HG02840 (cell line): ENCODE results near the gene ZC3HAV1.
A peak's percentile ranks its signal among the peaks of the same experiment; 100 is the strongest.
"Not testable (repeated sequence)": the region's sequence is repeated elsewhere in the genome, so short reads cannot be mapped to it uniquely, and the experiment has no call there.

ENCODE experiments used
- ATAC-seq: cut with Tn5 transposase; IDR thresholded peaks from one replicate; pipeline ENCODE4 v1.9.1; 2021; ENCODE audit warnings: mild to moderate bottlenecking, moderate library complexity, moderate number of reproducible peaks; ENCODE audit not compliant: unreplicated experiment, low FRiP score

ZC3HAV1 gene

DNA sequence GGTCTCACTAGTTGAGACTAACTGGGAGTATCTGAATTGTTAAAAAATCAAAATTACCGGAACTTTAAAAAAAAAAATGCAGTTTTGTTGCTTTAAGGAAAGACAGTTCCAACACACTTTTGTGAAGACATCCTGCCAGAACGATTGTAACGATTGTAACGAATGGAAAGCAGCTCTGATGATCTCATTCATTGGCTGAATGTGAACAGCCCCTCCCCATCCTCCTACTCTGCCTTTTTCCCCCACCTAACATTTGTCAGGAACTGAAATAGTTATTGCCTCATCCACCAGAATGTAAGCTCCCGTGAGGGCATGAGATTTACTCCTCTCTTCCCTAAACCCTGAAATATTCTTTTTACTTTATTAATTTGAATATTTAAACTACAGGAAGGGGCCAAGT lies 50.6 kb downstream of the ZC3HAV1 start:
- ATAC-seq: no peak

DNA sequence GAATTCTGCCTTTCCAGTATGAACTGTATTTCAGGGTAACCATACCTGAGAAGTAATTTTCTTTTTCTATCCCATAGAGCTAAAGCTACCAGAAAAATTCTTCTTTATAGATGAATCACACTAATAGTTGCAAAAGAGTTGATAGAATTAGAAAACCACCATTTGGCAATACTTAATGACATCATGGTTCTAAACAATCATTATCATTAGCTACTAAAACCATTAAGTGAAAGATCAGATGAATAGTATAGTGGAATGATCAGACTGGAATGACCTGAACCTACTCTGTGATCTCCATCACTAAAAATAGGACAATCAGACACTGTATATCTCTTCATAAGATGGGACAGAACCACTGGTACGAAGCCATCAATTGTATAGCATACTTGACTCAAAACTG lies 53.8 kb downstream of the ZC3HAV1 start:
- ATAC-seq: no peak

DNA sequence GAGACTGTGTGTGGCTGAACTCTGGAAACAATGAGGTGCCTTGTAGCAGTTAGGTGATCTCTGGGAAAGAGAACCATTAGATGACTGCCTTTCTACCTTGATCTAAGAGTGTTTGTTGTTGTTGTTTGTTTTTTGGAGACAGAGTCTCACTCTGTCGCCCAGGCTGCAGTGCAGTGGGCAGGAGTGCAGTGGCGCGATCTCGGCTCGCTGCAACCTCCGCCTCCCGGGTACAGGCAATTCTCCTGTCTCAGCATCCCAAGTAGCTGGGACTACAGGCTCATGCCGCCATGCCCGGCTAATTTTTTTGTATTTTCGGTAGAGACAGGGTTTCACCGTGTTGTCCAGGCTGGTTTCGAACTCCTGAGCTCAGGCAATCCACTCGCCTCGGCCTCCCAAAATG lies 54.9 kb downstream of the ZC3HAV1 start:
- ATAC-seq: not testable (repeated sequence)

GRCh38 chr7:139054101-139054500 lies 55.4 kb downstream of the ZC3HAV1 start:
- no peak for ATAC-seq

DNA sequence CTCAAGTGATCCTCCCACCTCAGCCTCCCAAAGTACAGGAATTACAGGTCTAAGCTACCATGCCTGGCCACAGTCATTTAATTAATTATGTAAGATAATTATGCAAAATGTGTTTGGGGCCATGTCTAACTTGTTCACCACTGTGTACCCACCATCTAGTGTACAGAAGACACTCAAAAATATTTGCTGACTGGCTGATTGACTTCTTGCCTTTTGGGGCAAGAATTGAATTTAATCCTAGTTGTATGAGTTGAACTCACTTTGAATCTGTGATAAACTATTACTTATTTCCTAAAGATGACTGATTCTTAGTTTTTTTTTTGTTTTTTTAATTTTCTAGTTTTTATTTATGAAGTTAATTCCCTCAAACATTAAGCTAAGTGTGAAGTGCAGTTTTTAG lies 57.9 kb downstream of the ZC3HAV1 start:
- no peak for ATAC-seq

GRCh38 chr7:139049936-139050335 lies 59.6 kb downstream of the ZC3HAV1 start:
- no peak for ATAC-seq

GRCh38 chr7:139049111-139049510 lies 60.4 kb downstream of the ZC3HAV1 start:
- no peak for ATAC-seq

GRCh38 chr7:139047970-139048369 lies 61.5 kb downstream of the ZC3HAV1 start:
- ATAC-seq: no peak

- ATAC-seq: no peak
Observed at GRCh38 chr7:139046143-139046542, 63.4 kb downstream of the ZC3HAV1 start.

DNA sequence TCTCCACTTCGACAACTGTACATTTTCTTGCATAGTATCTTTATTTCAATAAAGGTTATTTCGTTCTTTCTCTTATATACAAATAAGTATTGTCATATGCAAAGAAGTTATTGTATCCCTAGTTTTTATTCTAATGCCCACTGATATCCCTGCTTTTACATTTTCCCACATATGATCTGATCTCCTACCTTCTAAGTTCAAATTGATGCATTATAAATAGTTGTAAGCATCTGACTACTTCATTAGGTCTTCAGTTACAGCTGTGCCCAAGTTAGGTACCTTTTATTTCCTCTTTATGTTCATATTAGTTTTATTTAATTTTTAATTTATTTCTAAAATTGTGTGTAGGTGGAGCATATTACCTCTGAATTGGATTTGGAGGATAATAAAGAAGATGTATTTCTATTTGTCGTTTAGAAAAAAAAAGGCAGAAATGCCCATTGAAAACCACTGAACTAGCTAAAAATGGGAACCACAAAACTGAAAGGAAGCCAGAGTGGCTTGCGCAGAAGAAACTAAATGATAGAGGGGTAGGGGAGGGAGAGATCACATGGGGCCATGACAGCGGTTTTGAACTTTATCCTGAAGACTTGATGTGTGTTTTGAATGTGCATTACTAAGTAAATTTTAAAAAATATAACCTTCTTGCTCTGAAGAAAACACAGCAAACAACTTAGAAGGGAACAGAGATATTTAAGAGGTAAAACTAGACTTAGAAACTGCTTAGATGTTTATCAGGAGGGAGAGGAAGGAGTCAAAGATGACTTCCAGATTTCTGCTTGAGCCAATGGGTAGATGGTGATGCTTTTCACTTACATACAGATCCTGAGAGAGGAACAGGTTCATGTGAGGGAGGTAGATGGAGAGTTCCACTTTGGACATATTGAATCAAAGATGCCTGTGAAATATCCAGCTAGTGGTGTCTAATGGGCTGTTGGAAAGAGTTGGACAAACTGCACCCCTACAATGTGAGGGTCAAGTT lies 64.4 kb downstream of the ZC3HAV1 start:
- ATAC-seq: no peak

GRCh38 chr7:139043823-139044812 lies 65.4 kb downstream of the ZC3HAV1 start:
- no peak for ATAC-seq

- no peak for ATAC-seq
Observed at GRCh38 chr7:139041378-139042085, 68.0 kb downstream of the ZC3HAV1 start.

GRCh38 chr7:139038691-139039090 lies 70.8 kb downstream of the ZC3HAV1 start:
- ATAC-seq: no peak

DNA sequence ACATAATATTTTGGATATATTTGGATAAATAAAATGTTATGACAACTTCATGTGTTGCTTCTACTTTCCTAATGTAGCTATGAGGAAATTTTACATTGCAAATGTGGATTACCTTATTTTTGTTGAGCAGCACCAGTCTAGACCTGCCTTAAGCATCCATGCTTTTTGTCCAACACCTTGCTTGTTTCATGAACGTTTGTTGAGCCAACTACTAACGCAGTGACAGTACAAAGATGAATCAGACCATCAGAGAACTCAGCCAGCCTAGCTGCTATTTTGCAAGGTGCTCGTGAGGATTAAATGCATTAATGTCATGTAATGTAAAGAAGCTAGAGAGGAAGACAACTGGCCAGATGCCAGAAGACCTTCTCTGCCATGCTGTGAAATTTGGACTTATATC lies 72.6 kb downstream of the ZC3HAV1 start:
- no peak for ATAC-seq

- peak; percentile 72 for ATAC-seq
Observed at GRCh38 chr7:139035586-139036353, 73.8 kb downstream of the ZC3HAV1 start, which contains the start of gene ZC3HAV1L. Gene ZC3HAV1L, minus strand, starts transcription at chr7:139036042. Its CDS starts 25 bp downstream, at chr7:139036017.

- peak; percentile 42 for ATAC-seq
Observed at GRCh38 chr7:139034855-139035585, 74.5 kb downstream of the ZC3HAV1 start.

DNA sequence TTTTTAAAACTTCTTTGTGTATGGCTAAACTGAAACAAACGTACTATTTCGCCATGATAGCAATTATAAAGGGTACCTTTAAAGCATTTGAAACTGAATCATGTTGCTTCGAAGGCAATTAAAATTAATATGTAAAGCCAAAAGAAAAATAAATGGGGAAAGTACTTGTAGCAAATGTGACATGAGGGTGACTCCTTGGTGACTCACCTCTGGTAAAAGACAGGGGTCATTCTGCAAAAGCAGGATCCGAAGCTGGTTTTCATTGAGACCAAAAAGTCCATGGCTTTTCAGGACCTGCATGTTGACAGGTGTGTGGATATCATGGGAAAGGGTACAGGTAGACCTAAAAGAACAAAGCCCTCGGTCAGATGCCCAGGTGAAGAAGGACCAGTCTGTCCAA lies 75.2 kb downstream of the ZC3HAV1 start:
- no peak for ATAC-seq

- ATAC-seq: no peak
Observed at GRCh38 chr7:139033346-139034114, 76.0 kb downstream of the ZC3HAV1 start.
